H9 (cell line): ENCODE data around the gene SMAD6. TPM values are rescaled to one million over a fixed set of nuclear protein-coding genes. Genes with fewer than 3 reads are reported as not detected.

Experiments used
- DNase-seq: peaks from one replicate; pipeline ENCODE4 v3.0.0-alpha.2; 2017
- H2AFZ ChIP-seq: one replicate; pipeline ENCODE4 v1.6.1; 2013; ENCODE audit warnings: mild to moderate bottlenecking, low read length, control low read depth, moderate library complexity
- H2AK5ac ChIP-seq: 2 replicates; pipeline ENCODE4 v1.6.1; 2013; ENCODE audit warnings: low read length, control low read depth, mixed read lengths; ENCODE audit not compliant: insufficient read length
- H2BK120ac ChIP-seq: one replicate; pipeline ENCODE4 v1.6.1; 2013; ENCODE audit warnings: low read depth, mild to moderate bottlenecking, low read length, control low read depth, inconsistent platforms; ENCODE audit not compliant: poor library complexity, severe bottlenecking
- H2BK12ac ChIP-seq: 2 replicates; pipeline ENCODE4 v1.6.1; 2013; ENCODE audit warnings: low read length, control low read depth, mixed read lengths, low read depth; ENCODE audit not compliant: insufficient read length
- H2BK15ac ChIP-seq: 2 replicates; pipeline ENCODE4 v1.6.1; 2013; ENCODE audit warnings: low read depth, low read length, control low read depth
- H2BK20ac ChIP-seq: one replicate; pipeline ENCODE4 v1.6.1; 2013; ENCODE audit warnings: low read depth, mild to moderate bottlenecking, low read length, control low read depth, inconsistent platforms; ENCODE audit not compliant: poor library complexity, severe bottlenecking
- H2BK5ac ChIP-seq: 2 replicates; pipeline ENCODE4 v1.6.1; 2013; ENCODE audit warnings: low read length, control low read depth, mixed read lengths; ENCODE audit not compliant: insufficient read length
- H3K14ac ChIP-seq: 2 replicates; pipeline ENCODE4 v1.6.1; 2013; ENCODE audit warnings: low read length, control low read depth; ENCODE audit not compliant: insufficient read depth
- H3K18ac ChIP-seq: 2 replicates; pipeline ENCODE4 v1.6.1; 2013; ENCODE audit warnings: low read depth, mild to moderate bottlenecking, mixed read lengths, low read length, control low read depth; ENCODE audit not compliant: insufficient read length
- H3K23ac ChIP-seq: 2 replicates; pipeline ENCODE4 v1.6.1; 2013; ENCODE audit warnings: low read length, control low read depth, mixed read lengths, low read depth; ENCODE audit not compliant: insufficient read length
- H3K23me2 ChIP-seq: 2 replicates; pipeline ENCODE4 v1.6.1; 2013; ENCODE audit warnings: low read depth, mild to moderate bottlenecking, mixed read lengths, low read length, control low read depth; ENCODE audit not compliant: insufficient read length, poor library complexity, severe bottlenecking
- H3K27ac ChIP-seq: 2 replicates; pipeline ENCODE4 v1.5.1; 2013; ENCODE audit warnings: low read length, control low read depth, mixed read lengths, low read depth; ENCODE audit not compliant: insufficient read length
- H3K27me3 ChIP-seq: 2 replicates; pipeline ENCODE4 v1.6.1; 2013; ENCODE audit warnings: low read length, control low read depth, inconsistent platforms; ENCODE audit not compliant: insufficient read depth
- H3K4ac ChIP-seq: 2 replicates; pipeline ENCODE4 v1.6.1; 2013; ENCODE audit warnings: low read depth, mild to moderate bottlenecking, control low read depth, inconsistent platforms, low read length, moderate library complexity
- H3K4me1 ChIP-seq: 2 replicates; pipeline ENCODE4 v1.6.1; 2013; ENCODE audit warnings: low read length, control low read depth, inconsistent platforms; ENCODE audit not compliant: insufficient read depth
- H3K4me2 ChIP-seq: 2 replicates; pipeline ENCODE4 v1.6.1; 2013; ENCODE audit warnings: low read length, control low read depth, mixed read lengths; ENCODE audit not compliant: insufficient read length, insufficient read depth
- H3K56ac ChIP-seq: 2 replicates; pipeline ENCODE4 v1.6.1; 2013; ENCODE audit warnings: low read depth, mild to moderate bottlenecking, mixed read lengths, low read length, control low read depth; ENCODE audit not compliant: insufficient read length
- H3K79me1 ChIP-seq: 2 replicates; pipeline ENCODE4 v1.6.1; 2013; ENCODE audit warnings: low read depth, mild to moderate bottlenecking, moderate library complexity, low read length, control low read depth, inconsistent platforms; ENCODE audit not compliant: insufficient read depth, poor library complexity, severe bottlenecking
- H3K79me2 ChIP-seq: 2 replicates; pipeline ENCODE4 v1.6.1; 2013; ENCODE audit warnings: low read length, control low read depth, inconsistent platforms; ENCODE audit not compliant: insufficient read depth
- H3K9ac ChIP-seq: 2 replicates; pipeline ENCODE4 v1.6.1; 2013; ENCODE audit warnings: low read length, control low read depth, mixed read lengths; ENCODE audit not compliant: insufficient read length; ENCODE audit errors: extremely low read depth
- H3K9me3 ChIP-seq: one replicate; pipeline ENCODE4 v1.6.1; 2013; ENCODE audit warnings: low read depth, low read length, inconsistent platforms; ENCODE audit not compliant: control insufficient read depth
- H3T11ph ChIP-seq: one replicate; pipeline ENCODE4 v1.6.1; 2013; ENCODE audit warnings: mild to moderate bottlenecking, low read length, control low read depth, inconsistent platforms
- H4K20me1 ChIP-seq: one replicate; pipeline ENCODE4 v1.6.1; 2013; ENCODE audit not compliant: control insufficient read depth, insufficient read length, insufficient read depth
- H4K5ac ChIP-seq: 2 replicates; pipeline ENCODE4 v1.6.1; 2013; ENCODE audit warnings: low read depth, mild to moderate bottlenecking, mixed read lengths, low read length, control low read depth; ENCODE audit not compliant: insufficient read length
- H4K8ac ChIP-seq: replicated peaks from 2 replicates; pipeline ENCODE4 v1.6.1; 2013; ENCODE audit warnings: low read length, control low read depth, mixed read lengths, low read depth; ENCODE audit not compliant: insufficient read length
- H4K91ac ChIP-seq: 2 replicates; pipeline ENCODE4 v1.6.1; 2013; ENCODE audit warnings: low read depth, mild to moderate bottlenecking, moderate library complexity, mixed read lengths, low read length, control low read depth; ENCODE audit not compliant: insufficient read length
- H3K27ac Mint-ChIP-seq, 3 experiments: 2 replicates in 2 of 3; 3 replicates in 1 of 3; pipeline ENCODE4 v1.8.0; 2020 to 2021; ENCODE audit warnings: mixed read lengths in 3 of 3, mild to moderate bottlenecking in 1 of 3, moderate library complexity in 1 of 3
- H3K27me3 Mint-ChIP-seq: 2 replicates; pipeline ENCODE4 v1.8.0; 2021; ENCODE audit warnings: low read depth, mild to moderate bottlenecking, moderate library complexity, mixed read lengths
- H3K36me3 Mint-ChIP-seq, 3 experiments: 2 replicates in 2 of 3; 3 replicates in 1 of 3; pipeline ENCODE4 v1.8.0; 2020 to 2021; ENCODE audit warnings: low read depth in 3 of 3, mixed read lengths in 3 of 3; ENCODE audit not compliant: insufficient read depth in 1 of 3
- H3K4me1 Mint-ChIP-seq, 2 experiments: 2 replicates each; pipeline ENCODE4 v1.8.0; 2020; ENCODE audit warnings: mixed read lengths in 2 of 2
- H3K4me3 Mint-ChIP-seq, 2 experiments: 2 replicates in 1 of 2; 3 replicates in 1 of 2; pipeline ENCODE4 v1.8.0; 2020 to 2021; ENCODE audit warnings: mild to moderate bottlenecking in 2 of 2, mixed read lengths in 2 of 2, moderate library complexity in 1 of 2
- H3K9me3 Mint-ChIP-seq, 2 experiments: 2 replicates in 1 of 2; 3 replicates in 1 of 2; pipeline ENCODE4 v1.8.0; 2020; ENCODE audit warnings: mild to moderate bottlenecking in 2 of 2, mixed read lengths in 2 of 2, moderate library complexity in 1 of 2
- CTCF ChIP-seq: fragments of 200-600 bp; sonication (generic); conservative IDR thresholded peaks from 3 replicates; pipeline ENCODE4 v1.8.0; 2021; ENCODE audit warnings: antibody characterized with exemption, mild to moderate bottlenecking
- WGBS: extraction: QIAGEN DNeasy Blood & Tissue Kit; methylation state at CpG from one replicate; pipeline ENCODE4 v1.1.7; 2013; ENCODE audit warnings: missing lambda C conversion rate, low lambda C conversion rate, mixed read lengths; ENCODE audit not compliant: insufficient read length; ENCODE audit errors: extremely low coverage; 5-methylcytosine and 5-hydroxymethylcytosine counted together
- total RNA-seq: library from RNA; stranded (reverse); gene quantifications from 2 replicates; pipeline ENCODE4 v1.2.1, GENCODE V29; 2021

The SMAD6 gene
- total RNA-seq, 1 experiment from 2014 or later: 6.0 TPM

DNA sequence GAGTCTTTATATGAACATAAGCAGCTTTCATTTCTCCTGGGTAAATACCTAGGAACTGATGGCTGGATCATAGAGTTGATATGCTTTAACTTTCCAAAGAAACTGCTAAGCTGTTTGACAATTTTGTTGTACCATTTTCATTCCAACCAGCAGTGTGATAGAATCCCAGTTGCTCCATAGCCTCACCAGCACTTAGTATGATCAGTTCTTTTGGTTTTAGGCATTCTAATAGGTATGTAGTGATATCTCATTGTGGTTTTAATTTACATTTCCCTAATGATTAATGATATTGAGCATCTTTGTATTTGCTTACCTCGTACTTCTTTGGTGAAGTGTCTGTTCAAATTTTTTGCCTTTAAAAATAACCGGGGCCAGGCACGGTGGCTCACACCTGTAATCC lies 38.4 kb upstream of the SMAD6 start:
- Mint-ChIP-seq H3K4me3 (no peak overlapping the region), H3K27me3 (no peaks in the 10 kb centered on the region; the same call in 1 of the 2 replicates), H3K36me3 (peaks cover 0 to 5% (median 0%) of the 10 kb centered on the region in 3 experiments; a peak in 2 of 7 replicates), H3K9me3 (peaks cover 0 to 7% of the 10 kb centered on the region in 2 experiments; a peak in 4 of 5 replicates), H3K27ac (no peak overlapping the region), H3K4me1 (peaks cover 7 to 14% of the 10 kb centered on the region in 2 experiments; a peak in 3 of 4 replicates)
- H3K4me2 ChIP-seq: no peak overlapping the region
- H4K8ac ChIP-seq: no peak overlapping the region
- H4K20me1 ChIP-seq: no peaks in the 10 kb centered on the region
- H3K23me2 ChIP-seq: peaks cover 3% of the 10 kb centered on the region
- H2BK120ac ChIP-seq: no peak overlapping the region
- no peaks in the 10 kb centered on the region for H3K27me3 ChIP-seq
- no peak overlapping the region for H2BK15ac ChIP-seq
- H2AK5ac ChIP-seq: no peak overlapping the region
- H3K4ac ChIP-seq: no peak overlapping the region
- H3T11ph ChIP-seq: no peak overlapping the region
- TF ChIP-seq CTCF: no peak
- no peak overlapping the region for H4K91ac ChIP-seq
- no peak overlapping the region for H3K27ac ChIP-seq
- WGBS: no CpG with 5 or more reads among the region's 3 CpGs
- H3K18ac ChIP-seq: no peak overlapping the region
- no peak overlapping the region for H4K5ac ChIP-seq
- no peak overlapping the region for H3K23ac ChIP-seq
- no peak overlapping the region for H3K56ac ChIP-seq
- H2BK5ac ChIP-seq: no peak overlapping the region
- H3K4me1 ChIP-seq: no peaks in the 10 kb centered on the region
- no peak overlapping the region for H3K14ac ChIP-seq
- H3K9ac ChIP-seq: no peak overlapping the region
- H3K79me2 ChIP-seq: 0 out of 2 replicates have a peak, but pooled peaks cover under 1% of the 10 kb centered on the region
- H2BK20ac ChIP-seq: no peak overlapping the region
- no peak for DNase-seq
- no peaks in the 10 kb centered on the region for H3K79me1 ChIP-seq
- no peak overlapping the region for H2BK12ac ChIP-seq
- H3K9me3 ChIP-seq: no peaks in the 10 kb centered on the region
- no peak overlapping the region for H2AFZ ChIP-seq
